Endodermal cell (in vitro differentiated cells): ENCODE results near the gene CDC42SE2. TPM values are rescaled to one million over a fixed set of nuclear protein-coding genes. Genes with fewer than 3 reads are reported as not detected.

Experiments used
- DNase-seq: peaks from one replicate; pipeline ENCODE4 v3.0.0-alpha.2; 2017
- H3K27ac ChIP-seq: 2 replicates; pipeline ENCODE4 v1.5.1; 2013; ENCODE audit warnings: mild to moderate bottlenecking, low read depth, low read length, moderate library complexity
- H3K27me3 ChIP-seq: 2 replicates; pipeline ENCODE4 v1.6.1; 2013; ENCODE audit warnings: mild to moderate bottlenecking, low read length, moderate library complexity; ENCODE audit not compliant: insufficient read depth, control insufficient read depth, poor library complexity, severe bottlenecking
- H3K36me3 ChIP-seq: 2 replicates; pipeline ENCODE4 v1.7.0; 2013; ENCODE audit warnings: mild to moderate bottlenecking, low read length, moderate library complexity; ENCODE audit not compliant: control insufficient read depth, insufficient read depth
- H3K4me1 ChIP-seq: one replicate; pipeline ENCODE4 v1.7.0; 2013; ENCODE audit warnings: low read length; ENCODE audit not compliant: control insufficient read depth, insufficient read depth
- H3K4me3 ChIP-seq: 2 replicates; pipeline ENCODE4 v1.5.1; 2013; ENCODE audit warnings: mild to moderate bottlenecking, low read length, moderate library complexity
- H3K9ac ChIP-seq: 2 replicates; pipeline ENCODE4 v1.6.1; 2013; ENCODE audit warnings: mild to moderate bottlenecking, low read length, moderate library complexity; ENCODE audit not compliant: poor library complexity, severe bottlenecking; ENCODE audit errors: extremely low read depth
- H3K9me3 ChIP-seq: 2 replicates; pipeline ENCODE4 v1.6.1; 2013; ENCODE audit warnings: mild to moderate bottlenecking, low read length, moderate library complexity; ENCODE audit not compliant: control insufficient read depth
- H3K27ac Mint-ChIP-seq: 2 replicates; pipeline ENCODE4 v1.8.0; 2020; ENCODE audit warnings: mixed read lengths
- H3K27me3 Mint-ChIP-seq: 2 replicates; pipeline ENCODE4 v1.8.0; 2021; ENCODE audit warnings: mild to moderate bottlenecking, mixed read lengths; ENCODE audit not compliant: insufficient read depth
- H3K36me3 Mint-ChIP-seq: 2 replicates; pipeline ENCODE4 v1.8.0; 2020; ENCODE audit warnings: low read depth, mixed read lengths
- H3K4me1 Mint-ChIP-seq: 2 replicates; pipeline ENCODE4 v1.8.0; 2020; ENCODE audit warnings: mixed read lengths
- H3K4me3 Mint-ChIP-seq: 2 replicates; pipeline ENCODE4 v1.8.0; 2020; ENCODE audit warnings: mild to moderate bottlenecking, moderate library complexity, mixed read lengths
- H3K9me3 Mint-ChIP-seq: 2 replicates; pipeline ENCODE4 v1.8.0; 2020; ENCODE audit warnings: mild to moderate bottlenecking, mixed read lengths
- WGBS, 2 experiments: methylation state at CpG; one replicate each; pipeline versions ENCODE4 v1.1.5 to v1.1.7; 2013; ENCODE audit warnings: missing lambda C conversion rate in 2 of 2, mixed read lengths in 1 of 2; ENCODE audit not compliant: insufficient coverage in 1 of 2, insufficient read length in 1 of 2; 5-methylcytosine and 5-hydroxymethylcytosine counted together
- long read RNA-seq, 4 experiments: library from polyadenylated mRNA in 2 of 4; library from RNA in 1 of 4; library from capped mRNA in 1 of 4; stranded (forward) in 3 of 4; unstranded in 1 of 4; transcript quantifications; one replicate each; pipeline ENCODE4 v2.0.0, GENCODE V29; 2020 to 2021; ENCODE audit warnings: inconsistent platforms in 1 of 4
- polyA plus RNA-seq, 2 experiments: library from polyadenylated mRNA; stranded (reverse); fragments of 50-300 nt; gene quantifications; one replicate each; pipeline ENCODE4 v1.2.3, GENCODE V29; 2013
- total RNA-seq, 2 donors: library from RNA; stranded (reverse); fragmentation: NEBNext Ultra II Directional in 1 of 2; extraction: Animal tissue kit (Norgen Biotek cat#: 25700) in 1 of 2; gene quantifications; 2 replicates in 1 of 2; 3 replicates in 1 of 2; pipeline ENCODE4 v1.2.1, GENCODE V29; 2021
- TF ChIP-seq, protein P1 (sequence below): fragments of 200-600 bp; sonication (generic); conservative IDR thresholded peaks from 2 replicates; pipeline ENCODE4 v1.5.0; 2021; ENCODE audit warnings: antibody characterized with exemption, mild to moderate bottlenecking

Gene CDC42SE2, protein sequence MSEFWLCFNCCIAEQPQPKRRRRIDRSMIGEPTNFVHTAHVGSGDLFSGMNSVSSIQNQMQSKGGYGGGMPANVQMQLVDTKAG
- total RNA-seq: 10 to 100 TPM; 28.6 to 36.4 TPM
- polyA plus RNA-seq (2013, experiment 1 of 2): 29.8 TPM
- polyA plus RNA-seq (2013, experiment 2 of 2): 26.4 TPM
- long read RNA-seq, experiment 1, partial matches to known transcripts: 4 of 27 reads
- long read RNA-seq, experiment 1, other reads (novel, unspliced or antisense): 23 of 27 reads
- long read RNA-seq, experiment 2, full-length matches to known transcripts: 32 of 132 reads
- long read RNA-seq, experiment 2, partial matches to known transcripts: 7 of 132 reads
- long read RNA-seq, experiment 2, other reads (novel, unspliced or antisense): 93 of 132 reads
- long read RNA-seq, experiment 3, full-length matches to known transcripts: 33 of 165 reads
- long read RNA-seq, experiment 3, partial matches to known transcripts: 9 of 165 reads
- long read RNA-seq, experiment 3, other reads (novel, unspliced or antisense): 123 of 165 reads
- long read RNA-seq, experiment 4, partial matches to known transcripts: 1 of 25 reads
- long read RNA-seq, experiment 4, other reads (novel, unspliced or antisense): 22 of 25 reads

DNA sequence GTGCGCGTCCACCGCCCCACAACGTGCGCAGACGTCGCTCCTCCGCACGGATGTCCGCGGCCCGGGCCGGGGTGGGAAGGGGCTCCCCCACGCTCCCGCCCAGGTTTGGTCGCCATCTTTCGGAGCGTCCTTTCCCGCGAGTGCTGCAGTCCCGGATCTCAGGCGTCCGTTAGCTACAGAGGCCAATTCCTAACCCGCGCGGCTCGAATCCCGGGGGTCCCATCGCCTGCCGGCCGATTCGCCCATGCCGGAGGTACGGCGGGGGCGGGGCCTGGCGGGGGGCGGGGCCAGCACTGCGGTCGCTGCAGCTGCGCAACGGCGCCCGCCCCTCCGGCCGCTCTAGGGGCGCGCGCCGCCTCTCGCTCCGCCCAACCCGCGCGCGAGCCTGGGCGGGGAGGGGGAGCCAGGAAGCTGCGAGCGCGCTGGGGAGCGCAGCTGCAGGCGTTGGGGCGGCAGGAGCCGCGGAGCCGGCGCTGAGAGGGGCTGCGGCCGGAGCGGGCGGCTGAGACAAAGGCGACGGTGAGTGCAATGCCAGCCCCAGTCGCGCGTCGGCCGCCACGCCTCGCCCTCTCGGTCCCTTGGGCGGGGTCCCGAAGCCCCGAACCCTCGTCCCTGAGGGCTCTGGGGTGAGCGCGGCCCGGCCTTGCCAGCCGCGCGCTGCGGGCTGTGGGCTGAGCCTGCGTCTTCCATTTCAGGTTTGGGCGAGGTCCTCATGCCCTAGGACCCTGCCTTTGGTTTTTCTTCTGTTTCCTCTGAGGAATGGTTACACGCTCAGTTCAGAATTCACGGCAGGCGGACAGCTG is at the start of gene CDC42SE2:
CDC42SE2 (plus strand) TSS at position 406 of the 803 bp plus-strand sequence. CDS start 95,441 bp downstream, outside the sequence.
- H3K36me3 ChIP-seq: no peaks in the 10 kb centered on the region
- H3K9me3 ChIP-seq: no peaks in the 10 kb centered on the region
- TF ChIP-seq, protein P1, sequence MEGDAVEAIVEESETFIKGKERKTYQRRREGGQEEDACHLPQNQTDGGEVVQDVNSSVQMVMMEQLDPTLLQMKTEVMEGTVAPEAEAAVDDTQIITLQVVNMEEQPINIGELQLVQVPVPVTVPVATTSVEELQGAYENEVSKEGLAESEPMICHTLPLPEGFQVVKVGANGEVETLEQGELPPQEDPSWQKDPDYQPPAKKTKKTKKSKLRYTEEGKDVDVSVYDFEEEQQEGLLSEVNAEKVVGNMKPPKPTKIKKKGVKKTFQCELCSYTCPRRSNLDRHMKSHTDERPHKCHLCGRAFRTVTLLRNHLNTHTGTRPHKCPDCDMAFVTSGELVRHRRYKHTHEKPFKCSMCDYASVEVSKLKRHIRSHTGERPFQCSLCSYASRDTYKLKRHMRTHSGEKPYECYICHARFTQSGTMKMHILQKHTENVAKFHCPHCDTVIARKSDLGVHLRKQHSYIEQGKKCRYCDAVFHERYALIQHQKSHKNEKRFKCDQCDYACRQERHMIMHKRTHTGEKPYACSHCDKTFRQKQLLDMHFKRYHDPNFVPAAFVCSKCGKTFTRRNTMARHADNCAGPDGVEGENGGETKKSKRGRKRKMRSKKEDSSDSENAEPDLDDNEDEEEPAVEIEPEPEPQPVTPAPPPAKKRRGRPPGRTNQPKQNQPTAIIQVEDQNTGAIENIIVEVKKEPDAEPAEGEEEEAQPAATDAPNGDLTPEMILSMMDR: no peak
- Mint-ChIP-seq H3K27me3 (no peaks in the 10 kb centered on the region), H3K27ac (peak within 1 kb of the TSS; percentile 98), H3K4me3 (peak within 1 kb of the TSS; percentile 90), H3K36me3 (peaks cover 4% of the 10 kb centered on the region), H3K9me3 (no peaks in the 10 kb centered on the region), H3K4me1 (peaks cover 12% of the 10 kb centered on the region)
- peak within 1 kb of the TSS; percentile 89 for H3K27ac ChIP-seq
- DNase-seq: peak; percentile 93
- WGBS, 2 experiments: 0 to 2% methylated on average over 17 to 97 of the region's 97 CpGs
- H3K4me1 ChIP-seq: no peaks in the 10 kb centered on the region
- H3K27me3 ChIP-seq: no peaks in the 10 kb centered on the region
- peak within 1 kb of the TSS; percentile 82 for H3K9ac ChIP-seq
- H3K4me3 ChIP-seq: peak within 1 kb of the TSS; percentile 85

DNA sequence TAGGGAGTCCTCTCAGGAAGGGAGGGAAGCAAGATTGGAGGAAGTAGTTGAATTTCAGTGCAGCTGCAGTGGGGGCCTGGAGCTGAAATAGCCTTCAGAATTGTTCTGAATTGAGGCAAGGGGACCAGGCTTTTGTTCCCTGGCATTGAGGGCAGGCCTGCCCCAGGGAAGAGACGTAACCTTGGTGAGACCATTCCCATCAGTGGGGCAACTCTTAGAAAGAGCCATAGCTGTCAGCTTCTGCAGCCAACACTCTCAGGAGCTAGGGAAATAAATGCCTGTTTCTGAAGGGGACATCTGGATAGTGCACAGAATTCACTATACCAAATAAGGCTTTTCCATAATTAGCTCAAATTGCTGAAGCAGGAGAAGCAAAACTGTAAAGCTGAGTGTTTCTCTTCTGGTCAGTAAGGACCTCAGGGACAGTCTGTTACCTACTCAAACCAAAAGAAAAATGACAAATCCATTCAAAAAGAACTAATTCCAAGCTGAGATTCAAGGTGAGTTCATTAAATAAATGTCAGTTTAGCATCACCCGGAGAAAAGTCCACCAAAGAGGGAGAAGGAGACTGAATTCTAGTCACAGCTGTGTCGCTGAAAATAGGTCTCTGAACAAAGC is 49.1 kb upstream of the CDC42SE2 start:
- WGBS, 2 experiments: 90% methylated on average over 3 of the region's 3 CpGs
- H3K4me1 ChIP-seq: peaks cover under 1% of the 10 kb centered on the region
- H3K4me1 Mint-ChIP-seq: peaks cover 13% of the 10 kb centered on the region
- TF ChIP-seq, protein P1: no peak
- no peaks in the 10 kb centered on the region for H3K9me3 ChIP-seq
- H3K27me3 ChIP-seq: no peaks in the 10 kb centered on the region
- H3K27ac ChIP-seq: peak overlapping the region; percentile 42
- no peaks in the 10 kb centered on the region for H3K36me3 ChIP-seq
- no peak overlapping the region for H3K9ac ChIP-seq
- H3K9me3 Mint-ChIP-seq: no peaks in the 10 kb centered on the region
- H3K27me3 Mint-ChIP-seq: no peaks in the 10 kb centered on the region
- no peaks in the 10 kb centered on the region for H3K36me3 Mint-ChIP-seq
- no peak overlapping the region for H3K27ac Mint-ChIP-seq
- no peak overlapping the region for H3K4me3 ChIP-seq
- H3K4me3 Mint-ChIP-seq: no peak overlapping the region
- DNase-seq: no peak

DNA sequence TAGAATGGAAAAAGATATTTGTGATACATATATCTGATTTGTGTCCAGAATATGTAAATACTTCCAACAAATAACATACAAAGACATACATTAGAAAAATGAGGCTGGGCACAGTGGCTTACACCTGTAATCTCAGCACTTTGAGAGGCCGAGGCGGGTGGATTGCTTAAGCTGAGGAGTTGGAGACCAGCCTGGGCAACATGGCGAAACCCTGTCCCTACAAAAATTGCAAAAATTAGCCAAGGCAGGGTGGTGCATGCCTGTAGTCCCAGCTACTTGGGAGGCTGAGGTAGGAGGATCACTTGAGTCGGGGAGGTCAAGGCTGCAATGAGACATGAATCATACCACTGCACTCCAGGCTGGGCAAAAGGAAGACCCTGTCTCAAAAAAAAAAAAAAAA is 46.1 kb upstream of the CDC42SE2 start:
- Histone ChIP-seq H3K4me1 (no peaks in the 10 kb centered on the region), H3K9me3 (no peaks in the 10 kb centered on the region), H3K9ac (no peak overlapping the region), H3K4me3 (no peak overlapping the region), H3K27me3 (no peaks in the 10 kb centered on the region), H3K36me3 (no peaks in the 10 kb centered on the region), H3K27ac (no peak overlapping the region)
- H3K36me3 Mint-ChIP-seq: no peaks in the 10 kb centered on the region
- 88 to 92% methylated on average over 3 to 4 of the region's 4 CpGs for WGBS, 2 experiments
- H3K4me1 Mint-ChIP-seq: no peaks in the 10 kb centered on the region
- no peak for DNase-seq
- TF ChIP-seq, protein P1: no peak
- H3K9me3 Mint-ChIP-seq: no peaks in the 10 kb centered on the region
- no peak overlapping the region for H3K27ac Mint-ChIP-seq
- H3K4me3 Mint-ChIP-seq: no peak overlapping the region
- no peaks in the 10 kb centered on the region for H3K27me3 Mint-ChIP-seq
